HG02973 (cell line): ENCODE data around the gene ACAP2.

ENCODE experiments used
- ATAC-seq: cut with Tn5 transposase; IDR thresholded peaks from one replicate; pipeline ENCODE4 v1.9.1; 2021; ENCODE audit warnings: moderate library complexity; ENCODE audit not compliant: unreplicated experiment

ACAP2 gene

DNA sequence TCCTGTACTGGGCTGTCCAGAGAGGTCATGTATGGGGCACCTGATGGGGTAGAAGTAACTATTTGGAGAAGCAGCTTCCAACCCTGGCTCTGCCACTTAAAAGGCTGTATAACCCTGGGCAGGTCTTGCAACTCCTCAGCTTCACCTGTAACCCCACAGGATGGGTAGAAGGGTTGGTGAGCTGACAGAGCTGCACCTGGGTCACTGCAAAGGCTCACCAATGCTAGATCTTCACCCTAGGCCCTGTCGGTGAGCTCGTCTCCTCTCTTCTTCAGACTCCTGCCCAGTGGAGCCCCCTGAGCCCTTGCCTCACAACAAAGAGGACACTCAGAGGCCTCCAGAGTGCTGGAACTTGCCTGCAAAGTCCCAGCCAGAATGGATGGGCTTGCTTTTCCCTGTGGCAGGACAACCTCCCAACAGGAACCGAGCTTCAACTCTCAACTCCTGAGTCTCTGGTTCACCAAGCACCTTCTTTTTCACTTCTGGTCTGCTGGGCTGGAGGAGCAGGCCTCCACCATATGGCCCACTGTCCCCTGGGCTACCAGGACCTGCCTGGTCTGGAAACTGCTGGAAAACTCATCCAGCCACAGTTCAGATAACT is 217.7 kb downstream of the ACAP2 start:
- ATAC-seq = no peak
